WTC11 (cell line): ENCODE results near the gene TAOK3. TPM values are rescaled to one million over a fixed set of nuclear protein-coding genes. Genes with fewer than 3 reads are reported as not detected.

Experiments
- ATAC-seq: fragments of 200-7000 bp; cut with Tn5 transposase; 2 replicates; pipeline ENCODE4 v1.10.0; 2021; ENCODE audit warnings: mild to moderate bottlenecking, moderate library complexity
- CTCF ChIA-PET: fragments of 300-600 bp; sonication (Branson Sonifier 250); formaldehyde crosslinking; loops from one replicate; lab custom pipeline; 2021; ENCODE audit warnings: antibody characterized with exemption; lab: Charles Lee
- POLR2A ChIA-PET: fragments of 350-600 bp; sonication (Branson Sonifier 250); formaldehyde crosslinking; loops from one replicate; lab custom pipeline; 2021; ENCODE audit warnings: antibody characterized with exemption; lab: Charles Lee
- DNase-seq: peaks from one replicate; pipeline ENCODE4 v3.0.0; 2021; ENCODE audit warnings: low spot score
- H3K27ac Mint-ChIP-seq: 2 replicates; pipeline ENCODE4 v1.8.0; 2021; ENCODE audit warnings: mixed read lengths
- H3K27me3 Mint-ChIP-seq: 2 replicates; pipeline ENCODE4 v1.8.0; 2021; ENCODE audit warnings: low read depth, mild to moderate bottlenecking, moderate library complexity, mixed read lengths
- H3K36me3 Mint-ChIP-seq: 2 replicates; pipeline ENCODE4 v1.8.0; 2021; ENCODE audit warnings: mixed read lengths
- H3K4me1 Mint-ChIP-seq: 2 replicates; pipeline ENCODE4 v1.8.0; 2022; ENCODE audit warnings: mixed read lengths
- H3K4me3 Mint-ChIP-seq: 2 replicates; pipeline ENCODE4 v1.8.0; 2021; ENCODE audit warnings: mild to moderate bottlenecking, moderate library complexity, mixed read lengths
- H3K9me3 Mint-ChIP-seq: 2 replicates; pipeline ENCODE4 v1.8.0; 2021; ENCODE audit warnings: mixed read lengths
- ARID4B ChIP-seq: sonication (generic); formaldehyde crosslinking; IDR thresholded peaks from 2 replicates; pipeline ENCODE4 v1.8.0; 2023; ENCODE audit warnings: missing genetic modification reagents, mild to moderate bottlenecking, borderline replicate concordance
- ATF6 ChIP-seq: sonication (generic); formaldehyde crosslinking; IDR thresholded peaks from 2 replicates; pipeline ENCODE4 v1.8.1; 2023; ENCODE audit warnings: mild to moderate bottlenecking, missing genetic modification reagents
- CREM ChIP-seq: sonication (generic); formaldehyde crosslinking; IDR thresholded peaks from 2 replicates; pipeline ENCODE4 v1.8.1; 2022; ENCODE audit warnings: mild to moderate bottlenecking, missing genetic modification reagents, moderate library complexity
- CTCF ChIP-seq: fragments of 200-600 bp; IDR thresholded peaks from 2 replicates; pipeline ENCODE4 v1.8.0; 2022; ENCODE audit warnings: antibody characterized with exemption
- E2F4 ChIP-seq: sonication (generic); formaldehyde crosslinking; IDR thresholded peaks from 2 replicates; pipeline ENCODE4 v1.8.1; 2022; ENCODE audit warnings: low read depth, mild to moderate bottlenecking, moderate library complexity, missing genetic modification reagents, borderline replicate concordance
- E2F5 ChIP-seq: sonication (generic); formaldehyde crosslinking; IDR thresholded peaks from 2 replicates; pipeline ENCODE4 v1.8.1; 2022; ENCODE audit warnings: mild to moderate bottlenecking, moderate library complexity, missing genetic modification reagents
- ELF4 ChIP-seq: sonication (generic); formaldehyde crosslinking; IDR thresholded peaks from 2 replicates; pipeline ENCODE4 v1.8.1; 2022; ENCODE audit warnings: low read depth, mild to moderate bottlenecking, moderate library complexity, missing genetic modification reagents
- ESRRA ChIP-seq: sonication (generic); formaldehyde crosslinking; IDR thresholded peaks from 2 replicates; pipeline ENCODE4 v1.8.1; 2022; ENCODE audit warnings: mild to moderate bottlenecking, missing genetic modification reagents, borderline replicate concordance
- FOXP4 ChIP-seq: sonication (generic); formaldehyde crosslinking; IDR thresholded peaks from 2 replicates; pipeline ENCODE4 v1.8.0; 2022; ENCODE audit warnings: mild to moderate bottlenecking, missing genetic modification reagents
- HMGXB4 ChIP-seq: sonication (generic); formaldehyde crosslinking; IDR thresholded peaks from 2 replicates; pipeline ENCODE4 v1.8.1; 2023; ENCODE audit warnings: mild to moderate bottlenecking, moderate library complexity, missing genetic modification reagents
- IRF1 ChIP-seq: sonication (generic); formaldehyde crosslinking; IDR thresholded peaks from 2 replicates; pipeline ENCODE4 v1.8.0; 2023; ENCODE audit warnings: missing genetic modification reagents
- JUN ChIP-seq: sonication (generic); formaldehyde crosslinking; IDR thresholded peaks from 2 replicates; pipeline ENCODE4 v1.8.0; 2023; ENCODE audit warnings: mild to moderate bottlenecking, missing genetic modification reagents
- NFATC4 ChIP-seq: fragments of 250-450 bp; sonication (Bioruptor Pico); IDR thresholded peaks from 2 replicates; pipeline ENCODE4 v1.9.0; 2021; ENCODE audit warnings: mild to moderate bottlenecking
- NR2C2 ChIP-seq: sonication (generic); formaldehyde crosslinking; IDR thresholded peaks from 2 replicates; pipeline ENCODE4 v1.8.0; 2022; ENCODE audit warnings: mild to moderate bottlenecking, missing genetic modification reagents
- OVOL2 ChIP-seq: fragments of 250-450 bp; sonication (Bioruptor Pico); IDR thresholded peaks from 2 replicates; pipeline ENCODE4 v1.9.0; 2021; ENCODE audit warnings: mild to moderate bottlenecking, borderline replicate concordance
- ZBTB21 ChIP-seq: sonication (generic); formaldehyde crosslinking; IDR thresholded peaks from 2 replicates; pipeline ENCODE4 v1.8.1; 2023; ENCODE audit warnings: mild to moderate bottlenecking, missing genetic modification reagents, borderline replicate concordance
- ZMAT4 ChIP-seq: fragments of 250-450 bp; sonication (Bioruptor Pico); IDR thresholded peaks from 2 replicates; pipeline ENCODE4 v1.9.0; 2021; ENCODE audit warnings: mild to moderate bottlenecking
- ZNF219 ChIP-seq: sonication (generic); formaldehyde crosslinking; IDR thresholded peaks from 2 replicates; pipeline ENCODE4 v1.8.0; 2023; ENCODE audit warnings: missing genetic modification reagents, mild to moderate bottlenecking, borderline replicate concordance
- ZNF317 ChIP-seq: sonication (generic); formaldehyde crosslinking; IDR thresholded peaks from 2 replicates; pipeline ENCODE4 v1.8.1; 2023; ENCODE audit warnings: low read depth, mild to moderate bottlenecking, moderate library complexity, missing genetic modification reagents, borderline replicate concordance
- total RNA-seq: library from RNA; stranded (reverse); gene quantifications from 3 replicates; pipeline ENCODE4 v1.2.3, GENCODE V29; 2021

Gene TAOK3
- total RNA-seq, 1 experiment from 2014 or later = 13.0 TPM

GRCh38 chr12:118334241-118334640, 38.5 kb downstream of the TAOK3 start:
- Mint-ChIP-seq H3K4me1 (peaks cover 7% of the 10 kb centered on the region), H3K4me3 (no peak overlapping the region), H3K36me3 (no peaks in the 10 kb centered on the region), H3K27me3 (no peaks in the 10 kb centered on the region), H3K27ac (no peak overlapping the region), H3K9me3 (no peaks in the 10 kb centered on the region)
- no peak for DNase-seq
- ChIA-PET POLR2A (no interaction called here), CTCF (no interaction called here)
- no peak for ATAC-seq
- TF ChIP-seq NR2C2 (no peak), E2F4 (CRISPR knock-in tag) (no peak), OVOL2 (CRISPR knock-in tag) (no peak), ESRRA (no peak), ELF4 (no peak), ZNF219 (CRISPR knock-in tag) (no peak), IRF1 (CRISPR knock-in tag) (no peak), NFATC4 (CRISPR knock-in tag) (no peak), ARID4B (CRISPR knock-in tag) (no peak), CREM (CRISPR knock-in tag) (no peak), HMGXB4 (CRISPR knock-in tag) (no peak), CTCF (no peak), ATF6 (CRISPR knock-in tag) (no peak)

GRCh38 chr12:118332511-118332910, 40.2 kb downstream of the TAOK3 start:
- ATAC-seq (no peak), DNase-seq (no peak)
- Mint-ChIP-seq H3K36me3 (no peaks in the 10 kb centered on the region), H3K27me3 (no peaks in the 10 kb centered on the region), H3K4me3 (no peak overlapping the region), H3K27ac (no peak overlapping the region), H3K4me1 (peaks cover 6% of the 10 kb centered on the region), H3K9me3 (no peaks in the 10 kb centered on the region)
- CTCF ChIA-PET = no interaction called here
- POLR2A ChIA-PET = no interaction called here
- TF ChIP-seq CREM (CRISPR knock-in tag) = no peak
- no peak for TF ChIP-seq IRF1 (CRISPR knock-in tag)
- no peak for TF ChIP-seq ZBTB21 (CRISPR knock-in tag)
- TF ChIP-seq JUN (CRISPR knock-in tag) = no peak
- TF ChIP-seq E2F5 = no peak
- TF ChIP-seq FOXP4 (CRISPR knock-in tag) = no peak
- TF ChIP-seq ZMAT4 (CRISPR knock-in tag) = no peak
- TF ChIP-seq ZNF317 = no peak
